NCI-H2107 (cell line): ENCODE data around the gene MPHOSPH10.
"Not testable (repeated sequence)": the region's sequence is repeated elsewhere in the genome, so short reads cannot be mapped to it uniquely, and the experiment has no call there.

Source experiments
- DNase-seq: peaks from one replicate; lab custom pipeline; 2025; lab: John Stamatoyannopoulos, UW

MPHOSPH10 gene, protein sequence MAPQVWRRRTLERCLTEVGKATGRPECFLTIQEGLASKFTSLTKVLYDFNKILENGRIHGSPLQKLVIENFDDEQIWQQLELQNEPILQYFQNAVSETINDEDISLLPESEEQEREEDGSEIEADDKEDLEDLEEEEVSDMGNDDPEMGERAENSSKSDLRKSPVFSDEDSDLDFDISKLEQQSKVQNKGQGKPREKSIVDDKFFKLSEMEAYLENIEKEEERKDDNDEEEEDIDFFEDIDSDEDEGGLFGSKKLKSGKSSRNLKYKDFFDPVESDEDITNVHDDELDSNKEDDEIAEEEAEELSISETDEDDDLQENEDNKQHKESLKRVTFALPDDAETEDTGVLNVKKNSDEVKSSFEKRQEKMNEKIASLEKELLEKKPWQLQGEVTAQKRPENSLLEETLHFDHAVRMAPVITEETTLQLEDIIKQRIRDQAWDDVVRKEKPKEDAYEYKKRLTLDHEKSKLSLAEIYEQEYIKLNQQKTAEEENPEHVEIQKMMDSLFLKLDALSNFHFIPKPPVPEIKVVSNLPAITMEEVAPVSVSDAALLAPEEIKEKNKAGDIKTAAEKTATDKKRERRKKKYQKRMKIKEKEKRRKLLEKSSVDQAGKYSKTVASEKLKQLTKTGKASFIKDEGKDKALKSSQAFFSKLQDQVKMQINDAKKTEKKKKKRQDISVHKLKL

DNA sequence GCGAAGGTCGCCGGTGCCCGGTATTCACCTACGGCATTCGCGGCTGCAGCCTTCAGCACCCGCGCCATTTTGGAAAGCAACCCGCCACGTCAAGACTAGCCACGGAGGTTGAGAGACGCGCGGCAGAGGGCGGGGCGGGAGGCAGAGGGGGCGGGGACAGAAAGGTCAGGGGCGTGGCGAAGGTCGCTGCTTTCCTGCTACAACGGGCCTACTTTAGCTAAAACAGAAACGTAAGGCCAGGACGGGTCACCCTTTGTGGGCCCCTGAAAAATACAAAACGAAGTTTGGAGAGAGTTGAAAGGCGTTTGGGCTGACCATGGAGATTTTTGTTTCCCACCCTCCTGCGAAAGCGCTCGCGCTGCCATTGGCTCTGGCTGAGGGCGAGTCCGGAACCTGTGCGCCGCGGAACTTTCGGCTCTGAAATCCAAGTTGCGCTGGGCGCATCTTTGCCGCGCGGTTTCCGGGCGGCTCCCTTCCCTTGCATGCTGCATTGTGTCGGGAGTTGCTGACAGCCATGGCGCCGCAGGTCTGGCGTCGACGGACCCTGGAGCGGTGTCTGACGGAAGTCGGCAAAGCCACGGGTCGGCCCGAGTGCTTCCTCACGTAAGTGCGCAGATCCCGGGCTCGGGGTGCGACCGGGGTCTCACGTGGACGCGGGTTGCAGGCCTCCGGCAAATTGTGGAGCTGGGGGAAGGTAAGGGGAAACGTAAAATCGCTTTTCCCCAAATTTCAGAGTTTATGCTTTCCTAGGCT, at the start of gene MPHOSPH10, which contains the start of gene MCEE:
MPHOSPH10 (plus strand) TSS at position 483 of the 753 bp plus-strand sequence; CDS start at position 515, 32 bp downstream.
MCEE (minus strand) TSS at position 78 of the 753 bp plus-strand sequence; CDS start at position 68, 10 bp downstream.
- peak; percentile 82 for DNase-seq

DNA sequence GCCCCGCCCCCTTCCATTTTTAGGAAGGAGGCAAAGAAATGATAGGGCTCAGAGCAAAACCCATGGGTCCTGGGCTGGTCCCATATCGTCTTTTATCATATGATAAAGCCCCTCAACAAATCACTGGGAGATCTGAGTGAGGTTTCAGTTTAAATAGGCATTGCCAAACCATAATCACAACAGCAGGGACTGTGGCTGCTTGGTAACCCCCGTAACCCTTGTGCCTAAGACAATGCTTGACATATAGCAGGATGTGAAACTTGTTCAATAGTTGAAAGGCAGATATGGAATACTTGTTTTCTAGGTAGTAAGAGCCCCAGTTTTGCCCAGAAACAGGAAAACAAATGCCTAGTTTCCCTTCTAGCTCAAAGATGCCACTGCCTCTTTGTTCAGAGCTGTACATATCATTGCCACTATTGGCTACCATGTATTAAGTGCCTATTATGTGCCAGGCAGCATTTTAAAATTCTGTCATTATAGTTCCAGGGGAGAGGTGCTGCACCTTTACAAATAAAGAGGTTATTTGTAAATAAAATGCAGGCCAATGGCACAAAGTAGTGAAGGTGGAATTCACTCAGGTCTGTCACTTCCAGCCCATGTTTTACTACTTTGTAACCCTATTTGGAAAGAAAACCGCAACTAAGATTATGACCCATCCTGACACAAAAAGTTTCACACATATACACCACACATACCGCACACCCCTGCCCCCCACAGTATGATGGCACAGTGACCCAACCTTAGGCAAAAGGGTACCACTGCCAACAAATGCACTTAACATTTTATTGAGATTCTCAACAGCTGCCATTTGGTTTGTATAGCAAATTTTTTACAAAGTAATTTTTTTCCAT, 47.8 kb upstream of the MPHOSPH10 start:
- no peak for DNase-seq

DNA sequence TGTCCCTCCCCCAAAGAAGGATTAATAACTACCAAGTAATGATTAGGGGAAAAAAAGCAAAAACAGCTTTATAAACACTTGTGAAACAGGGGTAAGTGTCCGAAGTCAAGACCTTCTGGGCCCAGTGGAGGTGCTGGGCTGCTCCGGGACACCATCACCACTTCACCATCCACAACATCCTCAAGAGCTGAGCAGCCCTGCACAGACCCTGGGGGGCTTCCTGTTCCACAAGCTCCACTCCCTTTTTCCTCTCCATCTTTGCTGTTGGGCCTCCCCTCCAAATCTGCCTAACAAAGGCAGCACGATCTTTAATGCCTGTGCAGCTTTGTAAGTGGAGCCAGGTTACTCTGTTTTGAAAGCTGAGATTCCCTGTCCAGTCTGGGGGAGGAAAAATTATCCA, 47.1 kb upstream of the MPHOSPH10 start:
- DNase-seq: not testable (repeated sequence)

DNA sequence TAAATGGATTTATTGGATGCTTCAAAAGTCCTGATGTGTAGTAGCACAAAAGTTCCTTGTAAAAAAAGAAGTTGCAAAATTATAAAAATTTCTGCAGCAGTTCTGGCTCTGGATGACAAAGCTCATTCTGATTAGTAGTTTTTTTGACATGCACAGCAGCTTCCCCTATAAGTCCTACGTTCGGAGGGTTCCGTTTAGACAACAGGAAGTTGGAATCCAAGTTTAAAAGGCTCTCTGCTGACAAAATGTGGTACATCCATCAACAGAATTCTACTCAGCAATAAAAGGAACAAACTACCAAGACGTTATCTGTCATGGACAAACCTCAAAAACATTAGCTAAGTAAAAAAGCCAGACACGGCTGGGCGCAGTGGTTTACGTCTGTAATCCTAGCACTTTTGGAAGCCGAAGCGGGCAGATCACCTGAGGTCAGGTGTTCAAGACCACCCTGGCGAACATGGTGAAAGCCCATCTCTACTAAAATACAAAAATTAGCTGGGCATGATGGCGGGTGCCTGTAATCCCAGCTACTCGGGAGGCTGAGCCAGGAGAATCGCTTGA, 46.6 kb upstream of the MPHOSPH10 start:
- DNase-seq: not testable (repeated sequence)

DNA sequence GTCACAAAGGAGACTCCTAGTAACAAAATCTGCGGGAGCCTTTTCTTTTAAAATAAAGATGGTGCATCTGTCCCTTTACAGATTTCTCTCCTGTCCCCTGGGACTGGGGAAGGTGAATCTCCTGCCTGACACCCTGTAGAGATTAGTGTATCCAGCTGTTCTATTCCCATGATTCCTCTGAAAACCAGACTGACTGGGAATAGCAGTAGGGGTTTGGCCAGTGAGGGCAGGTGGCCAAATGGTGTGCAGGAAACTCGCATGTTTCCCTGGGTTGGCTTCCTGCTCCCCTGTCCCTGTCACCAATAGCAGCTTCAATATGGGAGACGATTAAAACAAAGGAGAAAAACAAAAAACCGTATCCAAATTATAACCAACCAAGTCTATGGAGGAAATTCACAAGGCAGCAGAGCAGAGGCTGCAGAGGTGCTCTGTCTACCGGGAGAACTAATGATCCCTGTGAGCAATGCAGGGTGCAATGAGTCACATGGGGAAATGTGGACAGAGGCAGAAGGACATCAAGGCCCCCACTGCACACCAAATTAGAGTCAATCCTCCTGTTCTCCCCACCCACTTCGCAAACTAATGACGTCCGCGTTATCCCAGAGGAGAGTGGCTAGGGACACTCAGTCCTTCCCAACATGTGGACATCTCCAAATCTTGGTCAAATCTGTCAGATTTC, 45.0 kb upstream of the MPHOSPH10 start:
- DNase-seq: not testable (repeated sequence)

DNA sequence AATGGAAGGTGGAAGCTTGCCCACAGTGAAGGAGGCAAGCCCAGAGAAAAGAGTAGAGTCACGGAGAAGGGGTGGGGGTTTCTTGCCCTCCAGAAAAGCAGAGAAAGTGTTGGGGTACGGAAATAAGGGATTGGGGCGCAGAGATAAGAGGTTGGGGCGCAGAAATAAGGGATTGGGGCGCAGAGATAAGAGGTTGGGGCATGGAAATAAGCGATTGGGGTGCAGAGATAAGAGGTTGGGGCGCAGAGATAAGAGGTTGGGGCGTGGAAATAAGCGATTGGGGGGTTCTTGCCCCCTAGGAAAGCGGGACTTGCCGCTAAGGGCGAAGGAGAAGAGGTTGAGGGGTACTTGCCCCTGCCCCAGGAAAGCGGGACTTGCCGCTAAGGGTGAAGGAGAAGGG, 41.0 kb upstream of the MPHOSPH10 start:
- not testable (repeated sequence) for DNase-seq

DNA sequence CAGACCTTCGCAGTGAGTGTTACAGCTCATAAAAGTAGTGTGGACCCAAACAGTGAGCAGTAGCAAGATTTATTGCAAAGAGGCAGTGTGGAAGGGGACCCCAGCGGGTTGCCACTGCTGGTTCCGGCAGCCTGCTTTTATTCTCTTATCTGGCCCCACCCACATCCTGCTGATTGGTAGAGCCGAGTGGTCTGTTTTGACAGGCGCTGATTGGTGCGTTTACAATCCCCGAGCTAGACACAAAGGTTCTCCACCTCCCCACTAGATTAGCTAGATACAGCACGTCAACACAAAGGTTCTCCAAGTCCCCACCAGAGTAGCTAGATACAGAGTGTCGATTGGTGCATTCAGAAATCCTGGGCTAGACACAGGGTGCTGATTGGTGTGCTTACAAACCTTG, 38.6 kb upstream of the MPHOSPH10 start:
- DNase-seq: not testable (repeated sequence)

DNA sequence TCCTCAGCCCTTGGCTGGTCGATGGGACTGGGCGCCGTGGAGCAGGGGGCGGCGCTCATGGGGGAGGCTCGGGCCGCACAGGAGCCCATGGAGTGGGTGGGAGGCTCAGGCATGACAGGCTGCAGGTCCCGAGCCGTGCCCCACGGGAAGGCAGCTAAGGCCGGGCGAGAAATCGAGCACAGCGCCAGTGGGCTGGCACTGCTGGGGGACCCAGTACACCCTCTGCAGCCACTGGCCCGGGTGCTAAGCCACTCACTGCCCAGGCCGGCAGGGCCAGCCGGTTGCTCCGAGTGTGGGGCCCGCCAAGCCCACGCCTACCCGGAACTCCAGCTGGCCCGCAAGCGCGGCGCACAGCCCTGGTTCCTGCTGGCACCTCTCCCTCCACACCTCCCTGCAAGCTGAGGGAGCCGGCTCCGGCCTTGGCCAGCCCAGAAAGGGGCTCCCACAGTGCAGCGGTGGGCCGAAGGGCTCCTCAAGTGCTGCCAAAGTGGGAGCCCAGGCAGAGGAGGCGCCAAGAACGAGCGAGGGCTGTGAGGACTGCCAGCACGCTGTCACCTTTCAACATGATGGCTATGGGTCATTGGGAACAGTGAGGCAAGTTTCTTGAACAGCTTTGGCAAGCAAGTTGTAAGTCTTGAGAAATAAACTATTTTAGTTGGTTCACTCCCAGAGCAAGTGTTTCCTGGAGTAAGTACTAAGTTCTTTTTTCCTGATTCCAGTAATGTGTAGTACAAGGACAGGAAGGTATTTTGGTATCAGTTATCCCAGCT, 37.8 kb upstream of the MPHOSPH10 start:
- not testable (repeated sequence) for DNase-seq

DNA sequence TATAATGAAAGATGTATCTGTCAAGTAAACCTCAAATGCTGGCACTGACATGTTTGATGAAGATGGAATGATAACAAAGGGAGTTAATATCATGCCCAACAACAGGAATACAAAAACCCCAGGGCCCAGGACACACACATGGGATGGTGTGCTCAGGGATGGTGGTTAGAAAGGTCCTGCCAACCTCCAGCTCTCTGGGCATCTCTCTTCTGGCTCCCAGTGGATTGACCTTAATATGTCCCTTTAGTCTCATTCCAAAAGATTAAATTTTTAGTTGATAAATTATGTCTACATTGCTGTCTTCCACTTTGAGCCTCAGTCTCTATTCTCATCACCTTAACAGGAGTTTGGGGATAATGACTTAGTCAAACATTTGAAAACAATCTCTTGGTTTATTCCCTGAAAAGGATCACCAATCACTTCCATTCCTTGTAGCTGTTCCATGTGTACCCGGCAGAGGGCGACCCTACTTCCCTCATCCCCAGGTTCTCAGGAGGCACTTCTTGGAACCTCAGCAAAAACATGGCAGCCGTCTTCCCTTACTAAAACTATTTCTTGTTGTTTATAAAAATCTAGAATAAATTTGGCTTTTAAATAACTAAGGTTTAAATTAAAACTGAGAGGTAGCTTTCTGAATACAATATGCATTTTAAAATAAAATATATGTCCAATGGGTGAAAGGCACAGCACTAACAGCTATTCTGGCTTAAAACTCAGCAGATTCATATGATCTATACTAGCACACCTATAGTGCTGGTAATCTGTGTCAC, 30.1 kb upstream of the MPHOSPH10 start:
- no peak for DNase-seq

DNA sequence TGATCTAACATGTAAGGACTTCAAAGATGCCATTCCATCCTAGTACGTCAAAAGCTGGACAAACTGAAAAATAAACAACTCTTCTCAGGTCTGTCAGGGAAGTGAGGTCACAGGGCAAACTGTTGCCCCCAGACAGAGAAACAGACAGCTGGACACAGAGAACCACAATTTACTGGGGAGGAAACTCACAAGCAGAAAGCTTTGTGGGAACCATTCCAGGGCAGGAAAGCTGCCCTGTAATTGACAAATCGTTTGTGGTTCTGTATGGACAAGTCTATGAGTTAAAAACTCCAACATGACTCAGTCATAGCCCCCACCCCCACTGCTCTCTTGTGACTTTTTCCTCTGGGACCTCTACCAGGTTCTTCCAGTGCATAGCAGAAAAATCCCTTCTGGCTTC, 28.8 kb upstream of the MPHOSPH10 start:
- DNase-seq: no peak

DNA sequence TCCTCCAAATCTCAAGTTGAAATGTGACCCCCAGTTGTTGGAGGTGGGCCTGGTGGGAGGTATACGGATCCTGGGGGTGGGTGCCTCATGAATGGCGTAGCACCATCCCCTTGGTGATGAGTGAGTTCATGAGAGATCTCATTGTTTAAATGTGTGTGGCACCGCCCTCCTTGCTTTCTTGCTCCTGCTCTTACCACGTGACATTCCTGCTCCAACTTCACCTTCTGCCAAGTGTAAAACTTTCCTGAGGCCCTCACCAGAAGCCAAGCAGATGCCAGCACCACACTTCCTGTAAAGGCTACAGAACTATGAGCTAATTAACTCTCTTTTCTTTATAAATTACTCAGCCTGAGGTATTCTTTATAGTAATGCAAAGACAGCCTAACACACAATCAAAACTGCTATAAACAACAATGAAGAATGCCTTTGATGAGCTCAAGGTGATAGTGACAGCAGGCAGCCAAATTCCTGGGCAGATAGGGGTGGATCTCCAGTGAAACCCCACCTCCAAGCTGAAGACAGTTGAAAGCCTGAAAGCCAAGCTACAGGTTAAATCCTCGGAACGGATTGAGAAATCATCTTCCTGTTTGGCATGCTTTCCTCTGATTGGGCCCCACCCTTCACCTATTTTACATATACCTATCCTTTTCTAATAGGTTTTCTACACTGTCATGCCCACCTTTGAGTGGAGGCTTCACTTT, 27.3 kb upstream of the MPHOSPH10 start:
- no peak for DNase-seq

DNA sequence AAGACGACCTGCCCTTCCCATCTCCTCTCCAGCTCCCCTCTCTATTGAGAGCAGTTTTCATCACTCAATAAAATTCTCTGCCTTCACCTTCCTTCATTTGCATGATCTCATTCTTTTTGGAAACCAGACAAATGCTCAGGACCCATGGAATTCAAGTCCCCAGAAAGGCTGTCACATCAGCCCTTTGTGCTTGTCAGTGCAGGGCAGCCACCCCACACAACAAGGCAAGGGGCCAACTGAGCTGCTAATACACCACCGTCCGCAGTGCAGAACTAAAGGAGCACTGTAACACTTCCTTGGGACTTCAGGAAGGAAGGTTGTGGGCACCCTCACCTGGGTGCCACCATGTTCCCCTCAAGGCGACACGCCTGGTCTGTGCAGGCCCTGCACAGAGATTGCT, 26.6 kb upstream of the MPHOSPH10 start:
- DNase-seq: no peak

DNA sequence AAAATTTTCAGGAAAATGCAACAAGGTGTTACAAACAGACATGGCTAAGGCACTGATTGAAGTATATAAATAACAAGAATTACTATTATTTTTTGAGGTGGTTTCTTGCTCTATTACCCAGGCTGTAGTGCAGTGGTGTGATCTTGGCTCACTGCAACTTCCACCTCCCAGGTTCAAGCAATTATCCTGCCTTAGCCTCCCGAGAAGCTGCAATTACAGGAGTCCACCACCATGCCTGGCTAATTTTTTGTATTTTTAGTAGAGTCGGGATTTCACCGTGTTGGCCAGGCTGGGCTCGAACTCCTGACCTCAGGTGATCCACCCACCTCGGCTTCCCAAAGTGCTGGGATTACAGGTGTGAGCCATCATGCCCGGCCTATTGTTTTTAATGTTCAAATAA, 24.0 kb upstream of the MPHOSPH10 start:
- not testable (repeated sequence) for DNase-seq

DNA sequence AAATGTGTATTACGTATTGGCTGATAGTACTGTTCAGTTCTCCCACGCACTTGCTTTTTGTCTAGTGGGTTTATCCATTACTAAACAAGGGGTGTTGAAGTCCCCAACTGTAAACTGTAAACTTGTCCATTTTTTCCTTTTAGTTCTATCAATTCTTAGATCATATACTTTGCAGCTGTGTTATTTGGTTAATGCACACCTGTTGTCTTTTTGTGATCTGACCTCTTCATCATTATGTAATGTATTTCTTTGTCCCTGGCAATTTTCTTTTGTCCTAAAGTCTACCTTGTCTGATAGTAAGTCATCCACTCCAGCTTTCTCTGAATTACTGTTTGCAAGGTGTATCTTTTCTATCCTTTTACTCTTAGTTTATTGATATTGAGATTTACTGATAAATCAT, 22.3 kb upstream of the MPHOSPH10 start:
- no peak for DNase-seq

DNA sequence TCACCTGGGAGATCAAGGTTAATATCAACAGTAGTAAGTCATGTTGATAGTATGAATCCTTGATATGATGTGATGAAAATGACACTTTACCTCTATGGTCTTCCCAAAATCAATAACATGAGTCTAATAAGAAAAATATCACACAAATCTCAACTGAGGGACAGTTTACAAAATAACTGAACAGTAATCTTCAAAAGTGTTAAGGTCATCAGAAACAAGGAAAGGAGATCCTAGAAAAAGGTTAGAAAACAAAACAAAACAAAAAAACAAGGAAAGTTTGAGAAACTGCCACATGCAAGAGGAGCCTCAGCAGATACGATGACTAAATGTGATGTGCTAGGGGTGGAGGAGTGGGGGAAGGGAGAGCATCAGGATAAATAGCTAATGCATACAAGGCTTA, 16.6 kb upstream of the MPHOSPH10 start:
- DNase-seq: no peak

DNA sequence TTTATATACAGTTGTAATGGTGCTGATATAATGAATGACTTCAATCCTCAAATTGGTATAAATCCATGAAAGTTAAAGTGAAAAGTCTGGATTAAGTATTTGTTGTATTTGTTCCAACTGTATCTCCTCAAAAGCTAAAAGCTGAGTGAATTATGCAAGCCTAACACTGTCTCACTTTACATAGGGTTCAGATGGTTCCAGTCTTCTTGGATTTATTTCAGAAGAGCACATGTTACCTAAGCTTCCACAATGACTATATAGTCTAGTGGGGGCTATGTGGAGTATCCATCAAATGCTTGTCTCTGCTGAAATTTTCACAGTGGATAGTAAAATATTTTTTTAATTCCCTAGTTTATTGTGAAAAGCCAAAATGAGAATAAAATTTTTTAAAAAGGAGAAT, 13.4 kb upstream of the MPHOSPH10 start:
- no peak for DNase-seq

DNA sequence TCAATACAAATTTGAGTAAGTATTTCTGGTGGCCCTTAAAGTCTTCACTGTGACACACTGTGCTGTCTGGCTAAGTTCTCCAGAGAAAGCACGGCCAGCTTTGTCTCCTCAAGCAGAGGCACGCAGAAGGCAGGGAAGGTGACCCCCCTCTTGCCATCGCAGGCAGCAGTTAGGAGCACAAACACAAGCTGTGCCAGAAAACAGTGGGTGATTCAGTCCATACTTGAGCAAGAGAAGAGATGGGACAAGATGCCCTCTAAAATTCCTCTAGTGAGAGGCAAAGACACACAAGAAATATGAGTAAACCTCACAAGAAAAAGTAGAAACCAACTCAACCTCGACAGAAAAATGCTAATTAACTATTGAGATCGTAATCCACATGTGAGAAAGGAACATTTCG, 10.2 kb upstream of the MPHOSPH10 start:
- DNase-seq: no peak

DNA sequence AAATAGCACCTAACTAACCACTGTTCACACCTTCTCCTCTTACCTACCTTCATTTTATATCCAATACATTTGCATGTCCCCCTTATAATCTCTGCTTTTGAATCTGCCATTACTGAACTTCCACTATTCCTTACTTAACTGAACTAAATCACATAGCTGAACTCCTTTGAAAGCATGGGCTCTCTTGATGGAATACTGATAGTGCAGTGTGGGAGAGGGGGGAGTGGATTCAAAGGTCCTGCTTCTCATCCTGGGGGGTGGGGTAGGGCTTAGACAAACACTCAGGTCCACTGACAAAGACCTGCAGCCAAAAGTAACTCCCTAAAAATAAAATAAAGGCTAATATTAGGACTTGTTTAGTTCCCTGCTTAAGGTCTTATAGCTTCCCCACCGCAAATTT, 9.0 kb upstream of the MPHOSPH10 start:
- DNase-seq: no peak
